MM.1S (cell line): Measurements from ENCODE around the gene KLHDC8A.

Source experiments
- DNase-seq: peaks from one replicate; pipeline ENCODE4 v3.0.0-alpha.2; 2015
- H2AFZ ChIP-seq: fragments of 300-600 bp; sonication (generic); 2 replicates; pipeline ENCODE4 v1.6.0; 2016; ENCODE audit warnings: antibody characterized with exemption, low read length
- H3F3A ChIP-seq: fragments of 300-600 bp; sonication (generic); 2 replicates; pipeline ENCODE4 v1.6.1; 2016; ENCODE audit warnings: mild to moderate bottlenecking, antibody characterized with exemption, low read length, moderate library complexity, mixed read lengths; ENCODE audit not compliant: insufficient read depth
- H3K27ac ChIP-seq: fragments of 300-600 bp; sonication (generic); 2 replicates; pipeline ENCODE4 v1.5.1; 2016; ENCODE audit warnings: mild to moderate bottlenecking, low read length
- H3K27me3 ChIP-seq: fragments of 300-600 bp; sonication (generic); replicated peaks from 2 replicates; pipeline ENCODE4 v1.6.0; 2016; ENCODE audit warnings: low read length; ENCODE audit not compliant: insufficient read depth
- H3K36me3 ChIP-seq: fragments of 300-600 bp; sonication (generic); replicated peaks from 2 replicates; pipeline ENCODE4 v1.6.1; 2016; ENCODE audit warnings: mild to moderate bottlenecking, low read length, mixed read lengths; ENCODE audit not compliant: insufficient read depth
- H3K4me1 ChIP-seq: fragments of 300-600 bp; sonication (generic); 2 replicates; pipeline ENCODE4 v1.6.1; 2016; ENCODE audit warnings: low read length, mixed read lengths
- H3K4me2 ChIP-seq: fragments of 300-600 bp; sonication (generic); 2 replicates; pipeline ENCODE4 v1.6.0; 2016; ENCODE audit warnings: low read depth, low read length
- H3K4me3 ChIP-seq: fragments of 300-600 bp; sonication (generic); 2 replicates; pipeline ENCODE4 v1.5.1; 2016; ENCODE audit warnings: low read length, mixed read lengths
- H3K79me2 ChIP-seq: fragments of 300-600 bp; sonication (generic); 2 replicates; pipeline ENCODE4 v1.6.1; 2016; ENCODE audit warnings: mixed run types, low read length, mixed read lengths
- H3K9ac ChIP-seq: fragments of 300-600 bp; sonication (generic); 2 replicates; pipeline ENCODE4 v1.6.1; 2016; ENCODE audit warnings: low read length, mixed read lengths
- H3K9me2 ChIP-seq: fragments of 300-600 bp; sonication (generic); replicated peaks from 2 replicates; pipeline ENCODE4 v1.6.1; 2016; ENCODE audit warnings: mild to moderate bottlenecking, low read length, mixed read lengths; ENCODE audit not compliant: insufficient read depth
- H3K9me3 ChIP-seq: fragments of 300-600 bp; sonication (generic); replicated peaks from 2 replicates; pipeline ENCODE4 v1.6.1; 2016; ENCODE audit warnings: mild to moderate bottlenecking, low read length, mixed read lengths; ENCODE audit not compliant: insufficient read depth
- H4K20me1 ChIP-seq: fragments of 300-600 bp; sonication (generic); 2 replicates; pipeline ENCODE4 v1.6.1; 2016; ENCODE audit warnings: mild to moderate bottlenecking, low read length, moderate library complexity, mixed read lengths; ENCODE audit not compliant: insufficient read depth
- EZH2 ChIP-seq: fragments of 300-600 bp; sonication (generic); optimal IDR thresholded peaks from 2 replicates; pipeline ENCODE3; 2017; ENCODE audit warnings: low read depth, mild to moderate bottlenecking, antibody characterized with exemption, low read length, mixed read lengths
- EZH2phosphoT487 ChIP-seq: fragments of 300-600 bp; sonication (generic); IDR thresholded peaks from 2 replicates; pipeline ENCODE4 v1.6.1; 2018; ENCODE audit warnings: antibody characterized with exemption, low read length
- TF ChIP-seq, protein P1 (sequence below): fragments of 300-600 bp; sonication (generic); IDR thresholded peaks from 2 replicates; pipeline ENCODE4 v1.5.1; 2016; ENCODE audit warnings: antibody characterized with exemption, low read length, mixed read lengths

Gene KLHDC8A

DNA sequence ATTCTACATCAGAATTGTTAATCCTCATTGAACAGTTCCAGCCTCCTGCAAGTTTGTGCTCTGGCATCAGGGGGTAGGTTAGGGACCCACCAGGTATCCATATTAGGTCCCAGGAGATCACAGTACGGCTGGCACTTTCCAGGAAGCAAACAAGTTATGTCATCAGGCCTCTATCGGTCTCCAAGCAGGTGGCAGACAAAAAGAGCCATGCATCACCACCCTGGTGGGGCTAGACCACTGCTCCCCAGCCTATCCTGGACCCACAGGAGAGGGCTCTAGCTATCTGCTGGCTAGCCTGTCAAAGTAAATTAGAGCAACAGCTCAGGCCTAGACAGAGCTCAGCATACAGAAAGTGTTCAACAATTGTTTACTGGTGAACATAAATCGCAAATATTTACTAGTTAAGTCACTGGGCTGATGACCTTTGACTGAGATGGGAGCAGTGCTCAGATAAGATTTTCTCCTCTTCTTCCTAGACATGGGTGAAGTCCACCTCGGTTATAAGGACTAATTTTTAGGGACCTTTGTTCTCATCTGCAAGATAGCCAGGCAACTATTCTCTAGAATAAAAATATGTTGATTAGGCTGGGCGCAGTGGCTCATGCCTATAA lies 41.6 kb downstream of the KLHDC8A start:
- Histone ChIP-seq H2AFZ (no peak overlapping the region), H3K4me1 (peaks cover 80% of the 10 kb centered on the region), H3F3A (peaks cover 41% of the 10 kb centered on the region), H3K9ac (no peak overlapping the region), H3K27me3 (no peaks in the 10 kb centered on the region), H3K27ac (no peak overlapping the region), H3K36me3 (no peaks in the 10 kb centered on the region), H3K4me3 (no peak overlapping the region), H3K4me2 (no peak overlapping the region), H3K9me3 (no peaks in the 10 kb centered on the region), H3K9me2 (no peaks in the 10 kb centered on the region), H3K79me2 (peaks cover 100% of the 10 kb centered on the region), H4K20me1 (no peaks in the 10 kb centered on the region)
- no peak for DNase-seq
- TF ChIP-seq, protein P1, sequence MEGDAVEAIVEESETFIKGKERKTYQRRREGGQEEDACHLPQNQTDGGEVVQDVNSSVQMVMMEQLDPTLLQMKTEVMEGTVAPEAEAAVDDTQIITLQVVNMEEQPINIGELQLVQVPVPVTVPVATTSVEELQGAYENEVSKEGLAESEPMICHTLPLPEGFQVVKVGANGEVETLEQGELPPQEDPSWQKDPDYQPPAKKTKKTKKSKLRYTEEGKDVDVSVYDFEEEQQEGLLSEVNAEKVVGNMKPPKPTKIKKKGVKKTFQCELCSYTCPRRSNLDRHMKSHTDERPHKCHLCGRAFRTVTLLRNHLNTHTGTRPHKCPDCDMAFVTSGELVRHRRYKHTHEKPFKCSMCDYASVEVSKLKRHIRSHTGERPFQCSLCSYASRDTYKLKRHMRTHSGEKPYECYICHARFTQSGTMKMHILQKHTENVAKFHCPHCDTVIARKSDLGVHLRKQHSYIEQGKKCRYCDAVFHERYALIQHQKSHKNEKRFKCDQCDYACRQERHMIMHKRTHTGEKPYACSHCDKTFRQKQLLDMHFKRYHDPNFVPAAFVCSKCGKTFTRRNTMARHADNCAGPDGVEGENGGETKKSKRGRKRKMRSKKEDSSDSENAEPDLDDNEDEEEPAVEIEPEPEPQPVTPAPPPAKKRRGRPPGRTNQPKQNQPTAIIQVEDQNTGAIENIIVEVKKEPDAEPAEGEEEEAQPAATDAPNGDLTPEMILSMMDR, result no peak
- TF ChIP-seq EZH2phosphoT487 (no peak), EZH2 (no peak)

DNA sequence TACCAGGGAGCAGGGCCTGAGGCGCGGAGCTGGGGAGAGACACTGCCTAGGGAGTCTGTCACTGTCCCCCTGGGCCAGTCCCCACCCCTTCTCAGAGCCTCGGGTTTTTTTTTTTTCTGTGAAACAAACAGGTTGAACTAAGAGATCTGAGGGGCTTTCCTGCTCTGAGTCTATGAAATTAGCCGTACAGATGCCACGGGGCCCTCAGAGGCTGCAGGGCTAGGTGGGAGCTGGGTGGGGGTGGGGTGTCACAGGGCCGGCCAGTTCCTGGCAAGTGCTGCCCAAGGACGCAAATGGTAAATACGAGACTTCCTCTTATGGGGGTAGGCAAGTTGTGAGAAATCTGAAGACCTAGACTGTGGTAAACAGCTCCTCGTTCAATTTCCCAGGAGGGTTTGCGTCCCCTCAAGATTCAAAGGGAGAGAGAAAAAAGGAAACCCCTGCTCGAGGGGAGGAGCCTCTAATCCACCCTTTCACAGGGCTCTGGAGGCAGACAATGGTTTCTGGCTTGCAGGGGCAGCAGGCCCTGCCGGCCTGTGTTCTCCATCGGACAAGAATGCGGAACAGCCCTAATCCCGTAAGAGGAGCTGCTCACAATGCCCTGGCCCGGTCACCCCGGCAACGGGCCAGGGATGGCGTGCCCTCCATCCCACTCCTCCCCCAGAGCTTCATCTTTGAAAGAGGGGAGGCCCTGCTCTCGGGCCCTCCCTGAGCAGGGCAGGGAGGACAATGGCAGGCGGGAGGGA lies 43.0 kb downstream of the KLHDC8A start:
- peaks cover 75% of the 10 kb centered on the region for H3K4me1 ChIP-seq
- peaks cover 93% of the 10 kb centered on the region for H3K79me2 ChIP-seq
- H4K20me1 ChIP-seq, result no peaks in the 10 kb centered on the region
- H3K9me3 ChIP-seq, result no peaks in the 10 kb centered on the region
- no peaks in the 10 kb centered on the region for H3K36me3 ChIP-seq
- peak overlapping the region; percentile 84 for H3K27ac ChIP-seq
- H3K4me2 ChIP-seq, result peak overlapping the region; percentile 92
- H3K9ac ChIP-seq, result peak overlapping the region; percentile 70
- no peaks in the 10 kb centered on the region for H3K27me3 ChIP-seq
- no peaks in the 10 kb centered on the region for H3K9me2 ChIP-seq
- peak overlapping the region; percentile 70 for H2AFZ ChIP-seq
- peak overlapping the region; percentile 55 for H3K4me3 ChIP-seq
- TF ChIP-seq EZH2phosphoT487, result no peak
- no peak for TF ChIP-seq EZH2
- TF ChIP-seq, protein P1, result no peak
- peaks cover 36% of the 10 kb centered on the region for H3F3A ChIP-seq
- DNase-seq, result peak; percentile 75

DNA sequence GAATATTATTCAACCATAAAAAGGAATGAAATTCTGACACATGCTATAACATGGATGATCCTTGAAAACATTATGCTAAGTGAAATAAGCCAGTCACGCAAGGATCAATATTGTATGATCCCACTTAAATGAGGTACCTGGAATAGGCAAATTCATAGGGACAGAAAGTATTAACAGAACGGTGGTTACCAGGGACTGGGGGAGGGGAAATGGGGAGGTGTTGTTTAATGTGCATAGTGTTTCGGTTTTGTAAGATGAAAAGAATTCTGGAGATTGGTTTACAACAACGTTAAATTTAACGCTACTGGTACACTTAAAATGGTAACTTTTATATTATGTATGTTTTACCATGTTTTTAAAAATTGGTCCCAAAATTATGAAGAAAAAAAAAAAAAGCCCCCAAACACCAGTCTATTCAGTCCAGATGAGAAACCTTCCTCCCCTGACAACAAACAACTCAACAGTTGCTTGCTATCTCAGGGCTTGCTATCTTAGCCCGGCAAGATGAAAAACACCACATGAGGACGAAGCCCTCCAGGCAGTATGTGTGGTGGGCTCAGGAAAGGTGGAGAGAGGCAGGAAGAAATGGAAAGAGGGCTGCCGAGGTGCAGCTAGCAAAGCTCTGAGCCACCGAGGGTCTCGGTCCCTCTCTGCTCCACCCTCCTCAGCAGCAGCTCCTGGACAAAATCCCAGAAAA lies 43.7 kb downstream of the KLHDC8A start:
- Histone ChIP-seq H2AFZ (peak overlapping the region; percentile 70), H3F3A (peaks cover 36% of the 10 kb centered on the region), H3K4me3 (peak overlapping the region; percentile 55), H3K4me1 (peaks cover 68% of the 10 kb centered on the region), H3K4me2 (peak overlapping the region; percentile 92), H3K36me3 (no peaks in the 10 kb centered on the region), H3K27ac (peak overlapping the region; percentile 84), H3K9me3 (no peaks in the 10 kb centered on the region), H3K9ac (peak overlapping the region; percentile 70), H3K79me2 (peaks cover 86% of the 10 kb centered on the region), H4K20me1 (no peaks in the 10 kb centered on the region), H3K27me3 (no peaks in the 10 kb centered on the region), H3K9me2 (no peaks in the 10 kb centered on the region)
- TF ChIP-seq EZH2phosphoT487 (no peak), EZH2 (no peak)
- TF ChIP-seq, protein P1, result no peak
- peak; percentile 42 for DNase-seq
